ENCODE measurements around the gene CARD10. TPM values are rescaled to one million over a fixed set of nuclear protein-coding genes. Genes with fewer than 3 reads are reported as not detected.

The CARD10 gene
- polyA plus RNA-seq, 1 donor from 2014 or later = 0.36 TPM

- no peak for TF ChIP-seq TAF1 (IDR thresholded peaks at IDR 0.05; ENCODE audit: low read depth)
- no peak for TF ChIP-seq CTCF (IDR thresholded peaks at IDR 0.05; ENCODE audit: poor library complexity, severe bottlenecking)
- TF ChIP-seq POLR2AphosphoS5 (IDR thresholded peaks at IDR 0.05) = no peak
- no peak for TF ChIP-seq SMC3 (conservative IDR thresholded peaks at IDR 0.05; ENCODE audit: poor library complexity)
- TF ChIP-seq MXI1 (conservative IDR thresholded peaks at IDR 0.05; ENCODE audit: poor library complexity, severe bottlenecking) = no peak
- no peak for TF ChIP-seq EP300 (conservative IDR thresholded peaks at IDR 0.05; ENCODE audit: poor library complexity, severe bottlenecking)
- Histone ChIP-seq H4K20me1 (ENCODE audit: insufficient read depth) (no peaks in the 10 kb centered on the region), H3K79me2 (replicated peaks; ENCODE audit: insufficient read depth, low read length) (no peaks in the 10 kb centered on the region), H3K36me3 (ENCODE audit: insufficient read depth, low read length) (no peaks in the 10 kb centered on the region), H3K27ac (ENCODE audit: low read length) (no peak overlapping the region), H3K4me2 (ENCODE audit: low read length) (no peak overlapping the region), H3K9me3 (ENCODE audit: low read length) (no peaks in the 10 kb centered on the region), H3K27me3 (ENCODE audit: insufficient read depth, low read depth, low read length) (no peaks in the 10 kb centered on the region), H2AFZ (ENCODE audit: low read depth, low read length) (no peak overlapping the region), H3K9ac (ENCODE audit: low read length) (no peak overlapping the region), H3K4me3 (ENCODE audit: low read length) (no peak overlapping the region), H3F3A (ENCODE audit: insufficient read depth, low read length, poor library complexity, severe bottlenecking) (no peaks in the 10 kb centered on the region), H3K9me2 (ENCODE audit: insufficient read depth, low read length) (no peaks in the 10 kb centered on the region)
Measured at GRCh38 chr22:37453696-37454095, 65.5 kb downstream of the CARD10 start.

DNA sequence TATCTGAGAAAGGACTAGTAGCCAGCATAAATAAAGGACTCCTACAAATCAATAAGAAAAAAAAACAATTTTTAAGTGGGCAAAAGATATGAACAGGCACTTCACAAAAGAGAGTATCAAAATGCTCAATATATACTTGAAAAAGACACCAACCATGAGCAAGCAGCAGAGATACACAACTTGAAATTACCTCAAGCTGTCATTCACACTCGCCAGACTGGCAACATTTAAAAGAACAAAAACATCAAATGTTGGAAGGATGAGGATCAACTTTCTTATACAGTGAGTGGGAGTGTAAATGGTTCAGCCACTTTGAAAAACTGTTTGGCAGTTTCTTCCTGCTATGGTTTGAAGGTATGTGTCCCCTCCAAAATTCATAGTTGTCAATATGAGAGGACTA, 68.0 kb downstream of the CARD10 start:
- H3K27ac ChIP-seq (ENCODE audit: low read length) = no peak overlapping the region
- H3K4me3 ChIP-seq (ENCODE audit: low read length) = no peak overlapping the region
- no peak for TF ChIP-seq POLR2AphosphoS5 (IDR thresholded peaks at IDR 0.05)
- TF ChIP-seq SMC3 (conservative IDR thresholded peaks at IDR 0.05; ENCODE audit: poor library complexity) = no peak
- TF ChIP-seq MXI1 (conservative IDR thresholded peaks at IDR 0.05; ENCODE audit: poor library complexity, severe bottlenecking) = no peak
- TF ChIP-seq REST (IDR thresholded peaks at IDR 0.05; ENCODE audit: borderline replicate concordance) = no peak
- no peak for TF ChIP-seq RAD21 (conservative IDR thresholded peaks at IDR 0.05)
- TF ChIP-seq EP300 (conservative IDR thresholded peaks at IDR 0.05; ENCODE audit: poor library complexity, severe bottlenecking) = no peak
- no peak for TF ChIP-seq EZH2 (IDR thresholded peaks at IDR 0.05; ENCODE audit: borderline replicate concordance, insufficient read depth, low read length, poor library complexity, severe bottlenecking)
- no peak for TF ChIP-seq CTCF (IDR thresholded peaks at IDR 0.05; ENCODE audit: poor library complexity, severe bottlenecking)
- no peaks in the 10 kb centered on the region for H3K27me3 ChIP-seq (ENCODE audit: insufficient read depth, low read depth, low read length)
- no peaks in the 10 kb centered on the region for H3F3A ChIP-seq (ENCODE audit: insufficient read depth, low read length, poor library complexity, severe bottlenecking)
- H4K20me1 ChIP-seq (ENCODE audit: insufficient read depth) = no peaks in the 10 kb centered on the region
- H3K79me2 ChIP-seq (replicated peaks; ENCODE audit: insufficient read depth, low read length) = no peaks in the 10 kb centered on the region
- H3K9me3 ChIP-seq (ENCODE audit: low read length) = no peaks in the 10 kb centered on the region
- H3K4me2 ChIP-seq (ENCODE audit: low read length) = no peak overlapping the region
- H3K9ac ChIP-seq (ENCODE audit: low read length) = no peak overlapping the region
- H3K36me3 ChIP-seq (ENCODE audit: insufficient read depth, low read length) = no peaks in the 10 kb centered on the region
- no peak overlapping the region for H2AFZ ChIP-seq (ENCODE audit: low read depth, low read length)
- no peaks in the 10 kb centered on the region for H3K9me2 ChIP-seq (ENCODE audit: insufficient read depth, low read length)
